Psoas muscle (tissue), 8 donors: ENCODE results near the gene ZNF385A. TPM values are rescaled to one million over a fixed set of nuclear protein-coding genes. Genes with fewer than 3 reads are reported as not detected.

Source experiments
- ATAC-seq, 4 donors: fragments of 200-7000 bp; cut with Tn5 transposase; one replicate each; pipeline ENCODE4 v1.9.1; 2020; ENCODE audit warnings: moderate library complexity in 3 of 4, mild to moderate bottlenecking in 2 of 4
- DNase-seq, 2 donors: peaks; one replicate each; pipeline ENCODE4 v3.0.0-alpha.2; 2020
- H3K27ac ChIP-seq: fragments of 200-600 bp; one replicate; pipeline ENCODE4 v1.8.0; 2022
- H3K27me3 ChIP-seq, 3 donors: fragments of 200-600 bp in 1 of 3; one replicate each; pipeline versions ENCODE4 v1.6.1 to v1.8.0; 2013 to 2022; ENCODE audit warnings: low read length in 2 of 3, mild to moderate bottlenecking in 2 of 3, moderate library complexity in 1 of 3; ENCODE audit not compliant: insufficient read depth in 3 of 3
- H3K36me3 ChIP-seq, 2 donors: fragments of 200-600 bp in 1 of 2; one replicate each; pipeline versions ENCODE4 v1.6.1 to v1.8.0; 2013 to 2022; ENCODE audit warnings: low read depth in 1 of 2, mild to moderate bottlenecking in 1 of 2, moderate library complexity in 1 of 2; ENCODE audit not compliant: insufficient read depth in 1 of 2
- H3K4me1 ChIP-seq: fragments of 200-600 bp; one replicate; pipeline ENCODE4 v1.8.0; 2022
- H3K4me3 ChIP-seq: fragments of 200-600 bp; one replicate; pipeline ENCODE4 v1.8.0; 2022; ENCODE audit warnings: mild to moderate bottlenecking
- H3K9me3 ChIP-seq: fragments of 200-600 bp; one replicate; pipeline ENCODE4 v1.8.0; 2022
- CTCF ChIP-seq: fragments of 200-600 bp; IDR thresholded peaks from one replicate; pipeline ENCODE4 v1.8.0; 2022; ENCODE audit warnings: antibody characterized with exemption
- WGBS, 3 donors: extraction: QIAGEN DNeasy Blood & Tissue Kit; methylation state at CpG; one replicate each; pipeline versions ENCODE4 v1.1.6 to v1.1.7; 2013; 5-methylcytosine and 5-hydroxymethylcytosine counted together
- intact Hi-C, 2 donors: fragments of 100-400 bp; cut with DNase I; formaldehyde crosslinking; loops; one replicate each; pipeline versions ENCODE4 v1.11.0 to v1.14.2; 2022
- polyA plus RNA-seq, 3 donors: library from polyadenylated mRNA; stranded (reverse); fragments of 200-250 nt; gene quantifications; one replicate each; pipeline ENCODE4 v1.2.3, GENCODE V29; 2013
- total RNA-seq, 4 donors: library from RNA; stranded (reverse); fragmentation: NEBNext Ultra II Directional in 2 of 4; extraction: Animal tissue kit (Norgen Biotek cat#: 25700) in 2 of 4; gene quantifications; one replicate each; pipeline versions ENCODE4 v1.2.1 to v1.2.4, GENCODE V29; 2021 to 2023
- donor health status: healthy with polysubstance abuse.
- donor health status: DM: no; HTN: no; CAD: no; lungs with moderate emphysema.
- donor health status: Bipolar disorder and iron deficiency.
- donor health status: healthy.
- donor health status: DM: yes; HTN: yes; CAD: no.
- donor health status: DM: no; HTN: no; CAD: no.
- donor health status: DM: no; HTN: no; CAD: no.
- donor health status: DM: yes; HTN: yes; CAD: no.

The ZNF385A gene
- total and polyA plus RNA-seq, 7 donors: 4.9 to 85.8 (median 28.0) TPM

GRCh38 chr12:54392485-54393206, 8.1 kb upstream of the ZNF385A start:
- no peak overlapping the region for H3K27ac ChIP-seq
- DNase-seq (peak in 1 of 2 donors; percentile 41), ATAC-seq (no peak)
- 90 to 94% (median 92%) methylated on average over 8 of the region's 8 CpGs for WGBS, 3 donors
- TF ChIP-seq CTCF: no peak
- peaks cover 7 to 35% of the 10 kb centered on the region in 2 donors for H3K36me3 ChIP-seq
- no peaks in the 10 kb centered on the region for H3K4me1 ChIP-seq
- H3K27me3 ChIP-seq: no peaks in the 10 kb centered on the region
- H3K9me3 ChIP-seq: no peaks in the 10 kb centered on the region
- intact Hi-C loops: no loop called here
- no peak overlapping the region for H3K4me3 ChIP-seq

- ATAC-seq: peak in 1 of 4 donors; percentile 10
- intact Hi-C loops: no loop called here
- Histone ChIP-seq H3K36me3 (peaks cover 2 to 18% of the 10 kb centered on the region in 2 donors), H3K4me1 (peaks cover 13% of the 10 kb centered on the region), H3K4me3 (peak overlapping the region; percentile 53), H3K27me3 (no peaks in the 10 kb centered on the region), H3K27ac (no peak overlapping the region), H3K9me3 (no peaks in the 10 kb centered on the region)
- no peak for TF ChIP-seq CTCF
- peak; percentile 46 to 63 for DNase-seq
- WGBS, 3 donors: 32 to 45% (median 43%) methylated on average over 40 to 51 of the region's 51 CpGs
Observed at GRCh38 chr12:54390668-54391551, 6.4 kb upstream of the ZNF385A start.

GRCh38 chr12:54390176-54390667, 5.7 kb upstream of the ZNF385A start:
- intact Hi-C loops: no loop called here
- Histone ChIP-seq H3K4me1 (peaks cover 13% of the 10 kb centered on the region), H3K9me3 (no peaks in the 10 kb centered on the region), H3K27ac (no peak overlapping the region), H3K36me3 (peaks cover 0 to 11% of the 10 kb centered on the region in 2 donors), H3K27me3 (no peaks in the 10 kb centered on the region), H3K4me3 (no peak overlapping the region)
- no peak for TF ChIP-seq CTCF
- peak in 1 of 2 donors; percentile 49 for DNase-seq
- WGBS, 3 donors: 65 to 76% (median 70%) methylated on average over 3 to 7 of the region's 7 CpGs
- no peak for ATAC-seq

GRCh38 chr12:54389607-54390175, 5.2 kb upstream of the ZNF385A start:
- no peaks in the 10 kb centered on the region for H3K9me3 ChIP-seq
- H3K36me3 ChIP-seq: peaks cover 0 to 6% of the 10 kb centered on the region in 2 donors
- intact Hi-C loops: no loop called here
- ATAC-seq: no peak
- H3K27ac ChIP-seq: no peak overlapping the region
- no peaks in the 10 kb centered on the region for H3K27me3 ChIP-seq
- peaks cover 13% of the 10 kb centered on the region for H3K4me1 ChIP-seq
- peak in 1 of 2 donors; percentile 39 for DNase-seq
- WGBS, 3 donors: 70 to 79% (median 71%) methylated on average over 5 of the region's 5 CpGs
- no peak overlapping the region for H3K4me3 ChIP-seq
- TF ChIP-seq CTCF: no peak
